Activated CD4-positive, alpha-beta T cell treated with anti-CD3 and anti-CD28 coated beads, Interleukin-2, amount 10 ng/mL, durations not matched to agents 7 days and 5 days (primary cell): ENCODE data around the gene CLEC1A. TPM values are rescaled to one million over a fixed set of nuclear protein-coding genes. Genes with fewer than 3 reads are reported as not detected.

ENCODE experiments used
- CTCF ChIA-PET: fragments of 350-600 bp; sonication (Branson Sonifier 250); formaldehyde crosslinking; loops from one replicate; lab custom pipeline; 2021; ENCODE audit warnings: antibody characterized with exemption; lab: Charles Lee
- POLR2A ChIA-PET: fragments of 350-600 bp; sonication (Branson Sonifier 250); formaldehyde crosslinking; loops from one replicate; lab custom pipeline; 2021; ENCODE audit warnings: antibody characterized with exemption; lab: Charles Lee
- DNase-seq: peaks from one replicate; pipeline ENCODE4 v3.0.0-alpha.2; 2020
- H3K27ac Mint-ChIP-seq: one replicate; pipeline ENCODE4 v1.8.0; 2021; ENCODE audit warnings: mild to moderate bottlenecking, moderate library complexity, mixed read lengths
- H3K27me3 Mint-ChIP-seq: one replicate; pipeline ENCODE4 v1.8.0; 2021; ENCODE audit warnings: mixed read lengths
- H3K36me3 Mint-ChIP-seq: one replicate; pipeline ENCODE4 v1.8.0; 2021; ENCODE audit warnings: low read depth, mixed read lengths
- H3K4me1 Mint-ChIP-seq: one replicate; pipeline ENCODE4 v1.8.0; 2021; ENCODE audit warnings: mixed read lengths
- H3K4me3 Mint-ChIP-seq: one replicate; pipeline ENCODE4 v1.8.0; 2021; ENCODE audit warnings: mild to moderate bottlenecking, moderate library complexity, mixed read lengths
- H3K9me3 Mint-ChIP-seq: one replicate; pipeline ENCODE4 v1.8.0; 2021; ENCODE audit warnings: mixed read lengths
- total RNA-seq, 2 experiments: library from RNA; stranded (reverse); gene quantifications; one replicate each; pipeline ENCODE4 v1.2.3, GENCODE V29; 2021

The CLEC1A gene, protein sequence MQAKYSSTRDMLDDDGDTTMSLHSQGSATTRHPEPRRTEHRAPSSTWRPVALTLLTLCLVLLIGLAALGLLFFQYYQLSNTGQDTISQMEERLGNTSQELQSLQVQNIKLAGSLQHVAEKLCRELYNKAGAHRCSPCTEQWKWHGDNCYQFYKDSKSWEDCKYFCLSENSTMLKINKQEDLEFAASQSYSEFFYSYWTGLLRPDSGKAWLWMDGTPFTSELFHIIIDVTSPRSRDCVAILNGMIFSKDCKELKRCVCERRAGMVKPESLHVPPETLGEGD
- total RNA-seq: not detected

DNA sequence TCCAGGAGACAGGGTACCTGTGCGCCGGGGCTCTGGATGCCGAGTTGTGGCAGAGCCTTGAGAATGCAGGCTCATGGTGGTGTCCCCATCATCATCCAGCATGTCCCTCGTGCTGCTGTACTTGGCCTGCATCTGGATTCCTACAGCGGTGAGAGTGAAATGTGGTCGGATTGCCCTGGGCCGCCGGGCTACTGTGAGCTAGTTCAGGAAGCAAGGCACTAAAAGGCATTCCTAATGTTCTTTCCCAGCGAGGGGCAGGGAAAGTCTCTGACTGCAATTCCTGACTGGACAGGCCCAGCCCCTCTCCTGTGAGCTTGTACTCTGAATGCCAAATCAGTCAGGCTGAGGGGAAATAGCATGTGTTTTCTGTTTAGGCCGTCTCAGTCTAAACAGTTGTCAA, at the start of gene CLEC1A:
Gene CLEC1A, minus strand, starts transcription at position 195 of the 400 bp plus-strand sequence. Its CDS starts 63 bp downstream, at position 132.
- Mint-ChIP-seq H3K27me3 (peaks cover 7% of the 10 kb centered on the region), H3K36me3 (no peaks in the 10 kb centered on the region), H3K4me3 (no peak within 1 kb of the TSS), H3K9me3 (peaks cover 2% of the 10 kb centered on the region), H3K27ac (no peak within 1 kb of the TSS), H3K4me1 (no peaks in the 10 kb centered on the region)
- POLR2A ChIA-PET: no interaction called here
- DNase-seq: no peak
- CTCF ChIA-PET: no interaction called here

DNA sequence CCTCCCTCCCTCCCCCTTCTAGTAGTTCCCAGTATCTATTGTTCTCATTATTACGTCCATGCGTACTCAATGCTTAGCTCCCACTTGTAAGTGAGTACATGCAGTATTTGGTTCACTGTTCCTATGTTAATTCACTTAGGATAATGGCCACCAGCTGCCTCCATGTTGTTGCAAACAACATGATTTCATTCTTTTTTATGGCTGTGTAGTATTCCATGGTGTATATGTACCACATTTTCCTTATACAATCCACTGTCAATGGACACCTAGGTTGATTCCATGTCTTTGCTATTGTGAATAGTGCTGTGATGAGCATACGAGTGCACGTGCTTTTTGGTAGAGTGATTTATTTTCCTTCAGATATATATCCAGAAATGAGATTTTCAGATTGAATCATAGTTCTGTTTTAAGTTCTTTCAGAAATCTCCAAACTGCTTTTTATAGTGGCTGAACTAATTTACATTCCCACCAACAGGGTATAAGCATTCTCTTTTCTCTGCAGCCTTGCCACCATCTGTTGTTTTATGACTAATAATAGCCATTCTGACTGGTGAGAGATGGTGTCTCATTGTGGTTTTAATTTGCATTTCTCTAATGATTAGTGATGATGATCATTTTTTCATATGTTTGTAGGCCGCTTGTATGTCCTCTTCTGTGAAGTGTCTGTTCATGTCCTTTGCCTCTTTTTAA, 49.1 kb upstream of the CLEC1A start:
- Mint-ChIP-seq H3K4me1 (no peaks in the 10 kb centered on the region), H3K27me3 (peaks cover 34% of the 10 kb centered on the region), H3K4me3 (no peak overlapping the region), H3K27ac (no peak overlapping the region), H3K36me3 (no peaks in the 10 kb centered on the region), H3K9me3 (no peaks in the 10 kb centered on the region)
- ChIA-PET CTCF (interaction anchor here (0.6 kb wide), 1 partner anchor 1413 kb away, joined by 3 read pairs; no protein-coding TSS in a partner anchor), POLR2A (no interaction called here)
- DNase-seq: no peak

GRCh38 chr12:10142976-10143589, 44.3 kb upstream of the CLEC1A start:
- no peak for DNase-seq
- H3K27ac Mint-ChIP-seq: no peak overlapping the region
- H3K27me3 Mint-ChIP-seq: peaks cover 26% of the 10 kb centered on the region
- no peaks in the 10 kb centered on the region for H3K36me3 Mint-ChIP-seq
- H3K4me3 Mint-ChIP-seq: no peak overlapping the region
- POLR2A ChIA-PET: no interaction called here
- H3K4me1 Mint-ChIP-seq: peaks cover 2% of the 10 kb centered on the region
- H3K9me3 Mint-ChIP-seq: no peaks in the 10 kb centered on the region
- CTCF ChIA-PET: interaction anchor here (0.5 to 2.3 kb wide), 4 partner anchors 10 to 51 kb away, joined by 3 to 13 read pairs (median 4); no protein-coding TSS in a partner anchor

DNA sequence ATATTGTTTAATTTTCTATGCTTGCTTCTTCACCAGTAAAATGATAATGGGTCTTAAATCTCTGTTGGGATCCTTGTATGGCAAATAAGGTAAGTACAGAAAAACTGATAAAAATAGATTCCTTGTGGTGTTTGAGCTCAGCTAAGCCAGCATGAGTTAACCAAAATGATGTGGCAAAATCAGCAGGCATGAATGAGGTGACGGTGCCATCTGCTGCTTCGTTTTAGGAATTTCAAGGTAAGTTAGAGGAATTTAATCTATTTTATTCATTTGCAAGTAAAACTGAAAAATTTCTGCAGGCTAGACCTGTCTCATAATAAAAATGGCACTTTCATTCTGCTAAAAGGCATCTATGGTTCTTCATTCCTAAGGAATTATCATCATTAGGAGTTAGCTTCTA, 41.2 kb upstream of the CLEC1A start:
- no peak overlapping the region for H3K27ac Mint-ChIP-seq
- no peaks in the 10 kb centered on the region for H3K9me3 Mint-ChIP-seq
- POLR2A ChIA-PET: no interaction called here
- H3K4me3 Mint-ChIP-seq: no peak overlapping the region
- CTCF ChIA-PET: interaction anchor here (0.6 to 1.4 kb wide), 7 partner anchors 9 to 717 kb away, joined by 3 to 6 read pairs (median 4); no protein-coding TSS in a partner anchor
- H3K27me3 Mint-ChIP-seq: peaks cover 20% of the 10 kb centered on the region
- peak; percentile 60 for DNase-seq
- H3K4me1 Mint-ChIP-seq: peaks cover 2% of the 10 kb centered on the region
- no peaks in the 10 kb centered on the region for H3K36me3 Mint-ChIP-seq

DNA sequence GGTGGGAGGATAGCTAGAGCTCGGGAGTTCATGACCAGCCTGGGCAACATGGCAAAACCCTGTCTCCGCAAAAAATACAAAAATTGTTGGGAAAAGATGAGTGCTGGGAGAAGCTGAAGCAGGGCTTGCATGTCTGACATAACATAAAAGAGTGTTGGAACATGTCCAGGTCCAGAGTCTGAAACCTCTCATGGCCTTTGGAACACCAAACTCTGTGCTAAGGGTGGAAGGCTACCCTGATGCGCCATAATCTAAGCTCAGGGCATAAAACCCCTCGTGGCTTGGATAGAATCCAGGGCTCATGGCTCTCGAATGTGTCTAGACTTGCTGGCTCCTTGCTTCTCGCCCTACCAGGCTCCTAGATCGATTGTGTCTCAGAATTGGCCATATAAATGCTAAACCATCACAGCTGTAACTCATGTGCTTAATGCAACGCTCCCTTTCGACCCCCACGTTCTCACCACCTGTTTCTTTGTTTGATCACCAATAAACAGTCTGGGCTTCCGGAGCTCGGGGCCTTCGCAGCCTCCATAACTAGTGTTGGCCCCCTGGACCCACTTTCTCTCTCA, 37.9 kb upstream of the CLEC1A start:
- Mint-ChIP-seq H3K4me3 (no peak overlapping the region), H3K27me3 (peaks cover 6% of the 10 kb centered on the region), H3K27ac (no peak overlapping the region), H3K4me1 (peaks cover 2% of the 10 kb centered on the region), H3K36me3 (no peaks in the 10 kb centered on the region), H3K9me3 (no peaks in the 10 kb centered on the region)
- ChIA-PET CTCF (interaction anchor here (0.8 kb wide), 2 partner anchors 10 to 230 kb away, joined by 3 to 4 read pairs; no protein-coding TSS in a partner anchor), POLR2A (no interaction called here)
- DNase-seq: no peak

DNA sequence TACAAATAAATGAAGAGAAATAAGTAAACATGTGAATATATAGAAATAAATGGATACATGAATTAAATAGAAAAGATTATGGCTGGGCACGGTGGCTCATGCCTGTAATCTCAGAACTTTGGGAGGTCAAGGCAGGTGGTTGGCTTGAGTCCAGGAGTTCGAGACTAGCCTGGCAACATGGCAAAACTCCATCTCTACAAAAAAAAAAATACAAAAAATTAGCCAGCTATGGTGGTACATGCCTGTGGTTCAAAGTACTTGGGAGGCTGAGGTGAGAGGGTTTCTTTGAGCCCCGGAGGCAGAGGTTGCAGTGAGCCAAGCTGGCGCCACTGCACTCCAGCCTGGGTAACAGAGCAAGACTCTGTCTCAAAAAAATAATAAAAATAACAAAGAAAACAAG, 36.3 kb upstream of the CLEC1A start:
- Mint-ChIP-seq H3K27ac (no peak overlapping the region), H3K9me3 (no peaks in the 10 kb centered on the region), H3K36me3 (no peaks in the 10 kb centered on the region), H3K4me1 (peaks cover 5% of the 10 kb centered on the region), H3K4me3 (no peak overlapping the region), H3K27me3 (peaks cover 6% of the 10 kb centered on the region)
- DNase-seq: no peak
- POLR2A ChIA-PET: no interaction called here
- CTCF ChIA-PET: interaction anchor here (0.9 kb wide), 1 partner anchor 321 kb away, joined by 3 read pairs; no protein-coding TSS in a partner anchor

- H3K9me3 Mint-ChIP-seq: no peaks in the 10 kb centered on the region
- peaks cover 15% of the 10 kb centered on the region for H3K27me3 Mint-ChIP-seq
- DNase-seq: no peak
- POLR2A ChIA-PET: no interaction called here
- CTCF ChIA-PET: interaction anchor here (0.7 to 1.7 kb wide), 2 partner anchors 11 to 32 kb away, joined by 3 to 6 read pairs; no protein-coding TSS in a partner anchor
- peaks cover 6% of the 10 kb centered on the region for H3K4me1 Mint-ChIP-seq
- H3K36me3 Mint-ChIP-seq: no peaks in the 10 kb centered on the region
- no peak overlapping the region for H3K27ac Mint-ChIP-seq
- no peak overlapping the region for H3K4me3 Mint-ChIP-seq
These were observed 34.1 kb upstream of the CLEC1A start for GRCh38 chr12:10132850-10133370.

- Mint-ChIP-seq H3K27me3 (peaks cover 18% of the 10 kb centered on the region), H3K4me3 (no peak overlapping the region), H3K9me3 (no peaks in the 10 kb centered on the region), H3K4me1 (peaks cover 6% of the 10 kb centered on the region), H3K36me3 (no peaks in the 10 kb centered on the region), H3K27ac (no peak overlapping the region)
- ChIA-PET CTCF (interaction anchor here (0.6 to 1.7 kb wide), 4 partner anchors 9 to 64 kb away, joined by 4 to 6 read pairs (median 4); no protein-coding TSS in a partner anchor), POLR2A (no interaction called here)
- no peak for DNase-seq
These were observed 32.4 kb upstream of the CLEC1A start for GRCh38 chr12:10131111-10131690.

DNA sequence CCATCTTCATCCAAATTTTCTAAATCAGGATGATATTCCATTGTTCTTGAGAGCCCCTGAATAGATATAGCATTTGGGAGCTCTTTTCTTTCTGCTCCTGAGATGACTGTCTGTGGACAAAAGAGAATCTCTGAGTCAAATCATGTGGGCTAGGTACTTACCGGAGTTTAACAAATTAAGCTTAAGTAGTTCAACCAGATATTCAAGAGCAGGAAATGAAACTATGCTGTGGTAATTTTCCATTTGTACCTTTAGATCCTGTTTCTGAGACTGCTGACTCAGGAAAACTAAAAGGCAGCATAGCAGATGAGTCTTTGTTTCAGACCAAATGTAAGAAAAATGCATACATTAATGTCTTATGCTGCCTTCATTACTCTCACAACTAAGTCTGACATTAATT, 31.3 kb upstream of the CLEC1A start, which contains the start of gene CLEC7A:
Gene CLEC7A, minus strand, starts transcription at position 158 of the 400 bp plus-strand sequence. Its CDS starts 117 bp downstream, at position 41.
- no peak within 1 kb of the TSS for H3K27ac Mint-ChIP-seq
- H3K36me3 Mint-ChIP-seq: no peaks in the 10 kb centered on the region
- ChIA-PET CTCF (interaction anchor here (0.5 to 1.3 kb wide), 4 partner anchors 10 to 399 kb away, joined by 3 to 4 read pairs (median 4); no protein-coding TSS in a partner anchor), POLR2A (no interaction called here)
- H3K27me3 Mint-ChIP-seq: peaks cover 23% of the 10 kb centered on the region
- no peak for DNase-seq
- H3K4me3 Mint-ChIP-seq: no peak within 1 kb of the TSS
- H3K4me1 Mint-ChIP-seq: peaks cover 6% of the 10 kb centered on the region
- H3K9me3 Mint-ChIP-seq: no peaks in the 10 kb centered on the region

DNA sequence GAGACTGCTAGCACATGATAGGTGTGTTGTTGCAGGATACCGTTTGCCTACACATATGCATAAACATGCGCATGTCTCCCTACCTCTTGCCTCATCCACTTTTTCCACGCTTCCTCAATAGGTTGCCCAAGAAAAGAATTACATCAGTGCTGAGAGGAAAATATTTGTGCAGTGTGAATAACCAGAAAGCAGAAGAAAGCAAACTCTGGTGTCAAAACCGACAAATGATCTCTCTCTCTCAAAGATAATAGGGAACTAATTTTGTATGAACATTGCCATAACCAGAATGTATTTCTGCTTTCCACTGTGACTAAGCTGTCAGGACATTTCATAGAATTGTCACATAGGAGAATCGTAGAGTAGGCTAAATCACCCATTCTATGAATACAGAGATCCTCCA, 29.9 kb upstream of the CLEC1A start:
- POLR2A ChIA-PET: no interaction called here
- Mint-ChIP-seq H3K27ac (no peak overlapping the region), H3K36me3 (no peaks in the 10 kb centered on the region), H3K4me3 (no peak overlapping the region), H3K9me3 (no peaks in the 10 kb centered on the region), H3K4me1 (peaks cover 6% of the 10 kb centered on the region), H3K27me3 (peaks cover 23% of the 10 kb centered on the region)
- no peak for DNase-seq
- CTCF ChIA-PET: interaction anchor here (1.5 kb wide), 1 partner anchor 11 kb away, joined by 4 read pairs; no protein-coding TSS in a partner anchor

DNA sequence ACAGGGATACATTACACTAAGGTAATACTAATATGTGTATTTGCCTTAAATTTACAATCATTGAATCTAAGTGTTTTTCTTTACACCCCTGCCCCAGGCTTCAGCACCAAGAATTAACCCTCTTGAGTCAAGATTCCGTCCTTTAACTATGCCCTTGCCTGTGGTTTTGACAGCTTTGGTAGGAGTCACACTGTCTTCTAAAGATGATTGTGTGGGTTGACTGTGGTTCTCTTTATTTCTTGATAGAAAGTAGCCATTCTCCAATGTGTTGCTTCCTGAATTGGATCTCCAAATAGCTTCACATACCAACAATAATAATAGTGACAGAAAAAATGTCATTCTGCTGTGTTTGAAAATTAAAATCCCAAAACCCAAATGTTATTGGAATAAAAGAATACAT, 27.6 kb upstream of the CLEC1A start:
- CTCF ChIA-PET: interaction anchor here (0.7 kb wide), 1 partner anchor 11 kb away, joined by 4 read pairs; no protein-coding TSS in a partner anchor
- POLR2A ChIA-PET: no interaction called here

GRCh38 chr12:10122689-10123088, 23.9 kb upstream of the CLEC1A start:
- no peak for DNase-seq
- Mint-ChIP-seq H3K27me3 (peaks cover 17% of the 10 kb centered on the region), H3K36me3 (no peaks in the 10 kb centered on the region), H3K9me3 (no peaks in the 10 kb centered on the region), H3K4me1 (no peaks in the 10 kb centered on the region), H3K27ac (no peak overlapping the region), H3K4me3 (no peak overlapping the region)
- POLR2A ChIA-PET: no interaction called here
- CTCF ChIA-PET: no interaction called here

More for the DNA sequence above, 27.6 kb upstream of the CLEC1A start:
- Mint-ChIP-seq H3K36me3 (no peaks in the 10 kb centered on the region), H3K4me3 (no peak overlapping the region), H3K27me3 (peaks cover 22% of the 10 kb centered on the region), H3K4me1 (peaks cover 6% of the 10 kb centered on the region), H3K9me3 (no peaks in the 10 kb centered on the region), H3K27ac (no peak overlapping the region)
- no peak for DNase-seq
